ENCODE data around the gene DISP3. TPM values are rescaled to one million over a fixed set of nuclear protein-coding genes. Genes with fewer than 3 reads are reported as not detected.

DISP3 gene
- total and polyA plus RNA-seq, 4 donors: 0.04 to 0.18 (median 0.07) TPM; not detected in 1

DNA sequence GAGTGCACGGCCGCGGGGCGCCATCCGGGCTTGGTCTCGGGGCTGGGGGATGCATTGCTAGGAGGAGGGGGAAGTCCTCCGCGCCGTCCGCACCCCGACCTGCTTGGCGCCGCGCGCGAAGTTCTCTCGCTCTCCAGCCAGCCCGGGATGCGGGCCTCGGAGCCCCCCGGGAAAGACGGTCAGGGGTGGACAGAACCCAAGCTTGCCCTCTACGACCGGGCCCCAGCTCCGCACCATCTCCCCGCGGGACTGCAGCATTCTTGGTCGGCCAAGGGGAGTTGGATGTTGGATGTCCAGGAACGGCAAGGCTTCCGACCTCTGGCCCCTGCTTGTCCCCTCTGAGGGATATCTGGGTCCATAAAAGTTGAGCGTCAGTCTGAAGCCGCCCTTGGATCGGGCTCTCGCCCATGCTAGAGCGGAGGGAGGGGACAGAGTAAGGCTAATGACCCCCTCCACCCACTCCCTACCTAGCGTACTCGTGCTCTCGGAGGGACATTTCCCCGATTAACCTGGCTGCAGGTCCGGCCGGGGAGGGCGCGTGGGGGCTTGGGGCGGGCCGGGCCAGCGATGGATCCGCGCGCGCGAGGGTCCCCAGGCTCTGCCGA is 522 bp downstream of the DISP3 start:
- no peak overlapping the region for H3K9ac ChIP-seq (ENCODE audit: insufficient read depth in 1 of 2, low read length in 2 of 2)
- H3K27me3 ChIP-seq (ENCODE audit: control insufficient read depth in 3 of 3, insufficient read depth in 3 of 3, low read length in 2 of 3): peaks cover 6 to 21% (median 10%) of the 10 kb centered on the region in 3 donors
- TF ChIP-seq, protein P1, sequence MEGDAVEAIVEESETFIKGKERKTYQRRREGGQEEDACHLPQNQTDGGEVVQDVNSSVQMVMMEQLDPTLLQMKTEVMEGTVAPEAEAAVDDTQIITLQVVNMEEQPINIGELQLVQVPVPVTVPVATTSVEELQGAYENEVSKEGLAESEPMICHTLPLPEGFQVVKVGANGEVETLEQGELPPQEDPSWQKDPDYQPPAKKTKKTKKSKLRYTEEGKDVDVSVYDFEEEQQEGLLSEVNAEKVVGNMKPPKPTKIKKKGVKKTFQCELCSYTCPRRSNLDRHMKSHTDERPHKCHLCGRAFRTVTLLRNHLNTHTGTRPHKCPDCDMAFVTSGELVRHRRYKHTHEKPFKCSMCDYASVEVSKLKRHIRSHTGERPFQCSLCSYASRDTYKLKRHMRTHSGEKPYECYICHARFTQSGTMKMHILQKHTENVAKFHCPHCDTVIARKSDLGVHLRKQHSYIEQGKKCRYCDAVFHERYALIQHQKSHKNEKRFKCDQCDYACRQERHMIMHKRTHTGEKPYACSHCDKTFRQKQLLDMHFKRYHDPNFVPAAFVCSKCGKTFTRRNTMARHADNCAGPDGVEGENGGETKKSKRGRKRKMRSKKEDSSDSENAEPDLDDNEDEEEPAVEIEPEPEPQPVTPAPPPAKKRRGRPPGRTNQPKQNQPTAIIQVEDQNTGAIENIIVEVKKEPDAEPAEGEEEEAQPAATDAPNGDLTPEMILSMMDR (IDR thresholded peaks at IDR 0.05; ENCODE audit: control extremely low read depth, extremely low read depth): no peak
- H3K4me1 ChIP-seq (ENCODE audit: control insufficient read depth in 5 of 5, insufficient read depth in 5 of 5, low read length in 5 of 5): peaks cover 0 to 16% (median 3%) of the 10 kb centered on the region in 5 donors
- no peak for ATAC-seq (ENCODE audit: insufficient read depth, low FRiP score)
- H3K9me3 ChIP-seq (ENCODE audit: control insufficient read depth in 4 of 4, insufficient read depth in 3 of 4, low read length in 3 of 4): peaks cover 0 to 13% (median 0%) of the 10 kb centered on the region in 4 donors
- DNase-seq: no peak
- no peak overlapping the region for H3K27ac ChIP-seq (ENCODE audit: low read depth in 1 of 2, low read length in 1 of 2)
- H3K36me3 ChIP-seq (ENCODE audit: control insufficient read depth in 4 of 4, insufficient read depth in 4 of 4, low read length in 4 of 4): no peaks in the 10 kb centered on the region
- 2% methylated on average over 40 to 52 of the region's 52 CpGs for WGBS, 2 donors
- peak overlapping the region; percentile 47 for H3K4me3 ChIP-seq

DNA sequence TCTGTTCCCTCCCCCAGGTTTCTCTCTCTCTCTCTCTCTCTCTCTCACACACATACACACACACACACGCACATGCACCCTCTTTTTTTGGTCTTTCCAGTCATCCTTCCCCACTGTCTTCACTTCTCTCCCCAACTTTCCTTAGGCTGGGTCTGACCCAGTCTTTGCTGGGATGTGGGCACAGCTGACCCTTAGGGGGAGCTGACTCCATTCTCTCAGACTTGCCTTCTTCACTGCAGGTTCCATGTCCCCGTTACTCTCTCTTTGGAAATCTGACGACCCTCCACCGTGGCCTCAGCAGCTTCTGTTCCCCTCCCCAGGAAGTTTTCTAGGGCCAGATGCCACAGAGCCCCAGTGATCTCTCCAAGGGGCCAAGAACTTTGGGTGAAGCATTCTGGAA is 2.1 kb downstream of the DISP3 start:
- DNase-seq (no peak), ATAC-seq (ENCODE audit: insufficient read depth, low FRiP score) (no peak)
- Histone ChIP-seq H3K27ac (ENCODE audit: low read depth in 1 of 2, low read length in 1 of 2) (no peak overlapping the region), H3K27me3 (ENCODE audit: control insufficient read depth in 3 of 3, insufficient read depth in 3 of 3, low read length in 2 of 3) (peaks cover 6 to 27% (median 14%) of the 10 kb centered on the region in 3 donors), H3K9me3 (ENCODE audit: control insufficient read depth in 4 of 4, insufficient read depth in 3 of 4, low read length in 3 of 4) (peaks cover 0 to 13% (median 0%) of the 10 kb centered on the region in 4 donors), H3K9ac (ENCODE audit: insufficient read depth in 1 of 2, low read length in 2 of 2) (no peak overlapping the region), H3K4me3 (no peak overlapping the region), H3K4me1 (ENCODE audit: control insufficient read depth in 5 of 5, insufficient read depth in 5 of 5, low read length in 5 of 5) (peaks cover 0 to 16% (median 3%) of the 10 kb centered on the region in 5 donors), H3K36me3 (ENCODE audit: control insufficient read depth in 4 of 4, insufficient read depth in 4 of 4, low read length in 4 of 4) (no peaks in the 10 kb centered on the region)
- WGBS, 2 donors: 33 to 58% methylated on average over 4 of the region's 4 CpGs
- TF ChIP-seq, protein P1 (IDR thresholded peaks at IDR 0.05; ENCODE audit: control extremely low read depth, extremely low read depth): no peak

DNA sequence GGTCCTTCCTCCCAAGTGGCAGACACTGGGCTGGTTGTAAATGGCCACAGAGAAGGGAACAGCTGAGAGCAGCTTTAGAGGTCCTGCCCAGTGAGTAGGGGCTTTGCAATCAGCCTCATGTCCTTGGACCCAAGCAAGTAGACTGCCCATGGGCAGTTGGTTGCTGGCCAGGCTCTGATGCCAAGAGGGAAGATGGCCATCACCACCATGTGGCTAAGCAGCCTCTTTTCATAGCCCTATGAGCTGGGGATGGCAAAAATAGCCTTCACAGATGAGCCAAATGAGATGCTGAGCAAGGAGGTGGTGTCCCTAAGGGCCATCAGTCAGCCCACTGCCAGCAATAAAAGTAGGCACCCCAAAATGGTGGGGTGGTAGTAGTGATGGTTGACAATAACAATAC is 3.2 kb downstream of the DISP3 start:
- DNase-seq: no peak
- no peak for ATAC-seq (ENCODE audit: insufficient read depth, low FRiP score)
- H3K27me3 ChIP-seq (ENCODE audit: control insufficient read depth in 3 of 3, insufficient read depth in 3 of 3, low read length in 2 of 3): peaks cover 5 to 29% (median 14%) of the 10 kb centered on the region in 3 donors
- H3K27ac ChIP-seq (ENCODE audit: low read depth in 1 of 2, low read length in 1 of 2): no peak overlapping the region
- no peak overlapping the region for H3K9ac ChIP-seq (ENCODE audit: insufficient read depth in 1 of 2, low read length in 2 of 2)
- H3K4me1 ChIP-seq (ENCODE audit: control insufficient read depth in 5 of 5, insufficient read depth in 5 of 5, low read length in 5 of 5): peaks cover 0 to 16% (median 3%) of the 10 kb centered on the region in 5 donors
- peaks cover 0 to 13% (median 0%) of the 10 kb centered on the region in 4 donors for H3K9me3 ChIP-seq (ENCODE audit: control insufficient read depth in 4 of 4, insufficient read depth in 3 of 4, low read length in 3 of 4)
- no peak overlapping the region for H3K4me3 ChIP-seq
- TF ChIP-seq, protein P1 (IDR thresholded peaks at IDR 0.05; ENCODE audit: control extremely low read depth, extremely low read depth): no peak
- H3K36me3 ChIP-seq (ENCODE audit: control insufficient read depth in 4 of 4, insufficient read depth in 4 of 4, low read length in 4 of 4): no peaks in the 10 kb centered on the region

Data from lung (tissue), 12 donors.